22Rv1 (cell line): Measurements from ENCODE around the gene DSTYK.

Source experiments
- ZFX ChIP-seq: fragments of 450-650 bp; IDR thresholded peaks from 2 replicates; pipeline ENCODE4 v1.6.1; 2017; ENCODE audit warnings: antibody characterized with exemption, borderline replicate concordance
- TF ChIP-seq, protein P1 (sequence below): fragments of 450-650 bp; IDR thresholded peaks from 2 replicates; pipeline ENCODE4 v1.5.1; 2017; ENCODE audit warnings: mild to moderate bottlenecking

DNA sequence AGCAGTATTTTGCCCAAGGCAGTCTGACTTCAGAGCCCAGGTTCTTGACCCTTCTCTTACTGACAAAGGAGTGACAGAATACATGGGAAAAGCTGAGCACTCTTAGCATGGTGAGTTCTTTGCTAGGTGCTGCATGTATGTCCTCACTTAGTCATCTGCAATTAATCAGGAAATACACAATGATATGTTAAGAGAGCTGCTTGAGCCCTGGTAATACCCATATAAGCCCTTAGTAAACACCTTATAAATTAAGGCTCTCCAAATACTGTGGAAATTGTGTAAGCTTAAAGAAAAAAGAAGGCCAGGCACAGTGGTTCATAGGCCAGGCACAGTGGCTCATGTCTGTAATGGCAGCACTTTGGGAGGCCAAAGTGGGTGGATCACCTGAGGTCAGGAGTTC lies 113.3 kb downstream of the DSTYK start:
- TF ChIP-seq, protein P1, sequence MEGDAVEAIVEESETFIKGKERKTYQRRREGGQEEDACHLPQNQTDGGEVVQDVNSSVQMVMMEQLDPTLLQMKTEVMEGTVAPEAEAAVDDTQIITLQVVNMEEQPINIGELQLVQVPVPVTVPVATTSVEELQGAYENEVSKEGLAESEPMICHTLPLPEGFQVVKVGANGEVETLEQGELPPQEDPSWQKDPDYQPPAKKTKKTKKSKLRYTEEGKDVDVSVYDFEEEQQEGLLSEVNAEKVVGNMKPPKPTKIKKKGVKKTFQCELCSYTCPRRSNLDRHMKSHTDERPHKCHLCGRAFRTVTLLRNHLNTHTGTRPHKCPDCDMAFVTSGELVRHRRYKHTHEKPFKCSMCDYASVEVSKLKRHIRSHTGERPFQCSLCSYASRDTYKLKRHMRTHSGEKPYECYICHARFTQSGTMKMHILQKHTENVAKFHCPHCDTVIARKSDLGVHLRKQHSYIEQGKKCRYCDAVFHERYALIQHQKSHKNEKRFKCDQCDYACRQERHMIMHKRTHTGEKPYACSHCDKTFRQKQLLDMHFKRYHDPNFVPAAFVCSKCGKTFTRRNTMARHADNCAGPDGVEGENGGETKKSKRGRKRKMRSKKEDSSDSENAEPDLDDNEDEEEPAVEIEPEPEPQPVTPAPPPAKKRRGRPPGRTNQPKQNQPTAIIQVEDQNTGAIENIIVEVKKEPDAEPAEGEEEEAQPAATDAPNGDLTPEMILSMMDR: no peak
- TF ChIP-seq ZFX: no peak
